GM18909 (cell line): ENCODE results near the gene UBAP1.
"Not testable (repeated sequence)": the region's sequence is repeated elsewhere in the genome, so short reads cannot be mapped to it uniquely, and the experiment has no call there.

ENCODE experiments used
- ATAC-seq: cut with Tn5 transposase; IDR thresholded peaks from one replicate; pipeline ENCODE4 v1.9.1; 2021; ENCODE audit warnings: mild to moderate bottlenecking; ENCODE audit not compliant: unreplicated experiment, poor library complexity

The UBAP1 gene

DNA sequence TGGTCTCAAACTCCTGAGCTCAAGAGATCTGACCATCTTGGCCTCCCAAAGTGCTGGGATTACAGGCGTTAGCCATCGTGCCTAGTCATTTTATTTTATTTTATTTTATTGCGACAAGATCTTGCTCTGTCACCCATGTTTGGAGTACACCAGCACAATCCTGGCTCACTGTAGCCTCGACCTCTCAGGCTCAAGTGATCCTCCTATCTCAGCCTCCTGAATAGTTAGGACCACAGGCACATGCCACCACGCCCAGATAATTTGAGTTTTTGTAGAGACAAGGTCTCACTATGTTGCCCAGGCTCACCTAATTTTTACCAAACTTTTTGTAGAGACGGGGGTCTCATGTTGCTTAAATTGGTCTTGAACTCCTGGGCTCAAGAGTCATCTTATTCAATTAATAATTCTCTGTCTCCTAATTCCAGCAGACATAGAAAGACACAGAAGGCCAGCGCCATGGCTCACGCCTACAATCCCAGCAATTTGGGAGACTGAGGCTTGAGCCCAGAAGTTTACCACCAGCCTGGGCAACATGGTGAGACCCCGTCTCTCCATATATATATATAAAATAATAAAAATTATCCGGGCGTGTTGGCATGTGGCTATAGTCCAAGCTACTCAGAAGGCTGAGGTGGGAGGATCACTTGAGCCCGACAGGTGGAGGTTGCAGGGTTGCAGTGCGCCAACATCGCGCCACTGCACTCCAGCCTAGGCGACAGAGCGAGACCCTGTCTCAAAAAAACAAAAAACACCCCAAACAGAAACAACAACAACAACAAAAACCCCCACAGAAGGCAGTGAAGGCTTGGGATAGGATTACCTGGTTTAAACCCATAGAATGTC is 1.0 kb upstream of the UBAP1 start:
- no peak for ATAC-seq

DNA sequence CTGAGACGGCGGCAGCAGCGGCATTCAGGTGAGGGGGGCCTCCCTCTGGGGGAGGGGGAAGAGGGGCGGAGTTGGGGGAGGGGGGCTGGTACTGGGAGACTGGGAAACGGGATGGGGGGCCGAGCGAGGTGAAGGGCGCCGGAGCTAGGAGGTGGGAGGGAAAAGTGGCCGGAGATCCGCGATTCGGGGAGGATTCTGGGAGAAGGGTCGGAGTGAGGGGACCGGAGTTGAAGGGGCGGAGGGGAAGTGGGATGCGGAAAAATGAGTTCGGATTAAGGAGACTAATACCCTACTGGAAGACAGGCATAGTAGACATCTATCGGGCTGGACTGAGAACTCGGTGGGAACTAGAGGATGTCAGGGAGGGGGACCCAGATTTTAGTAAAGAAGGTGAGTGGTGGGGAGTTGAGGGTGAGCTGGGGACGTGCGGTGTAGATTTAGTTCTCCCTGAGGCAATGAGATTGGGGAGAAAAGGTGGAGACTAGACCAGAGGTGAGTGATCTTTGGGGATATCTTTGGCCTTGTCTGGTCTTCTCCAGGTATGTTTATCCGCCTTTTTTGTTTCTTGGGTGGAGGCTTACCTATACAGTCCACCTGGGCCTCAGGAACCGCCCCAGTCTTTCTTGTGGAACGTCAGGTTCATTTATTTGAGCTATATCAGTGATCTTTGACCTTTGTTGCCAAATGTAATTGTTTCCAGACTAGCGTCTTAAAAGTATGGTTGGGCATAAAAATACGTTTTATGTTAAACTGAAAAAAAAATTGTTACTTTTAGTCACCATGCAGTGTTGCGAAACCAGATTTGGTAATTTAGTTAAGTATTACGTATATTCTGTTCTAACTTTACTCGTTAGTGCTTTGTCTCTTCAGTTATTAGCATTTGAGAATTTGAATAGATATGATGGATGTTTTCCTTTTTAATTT is 632 bp downstream of the UBAP1 start:
- ATAC-seq = no peak

- peak; percentile 84 for ATAC-seq
Measured at GRCh38 chr9:34185778-34186551, 7.1 kb downstream of the UBAP1 start.

DNA sequence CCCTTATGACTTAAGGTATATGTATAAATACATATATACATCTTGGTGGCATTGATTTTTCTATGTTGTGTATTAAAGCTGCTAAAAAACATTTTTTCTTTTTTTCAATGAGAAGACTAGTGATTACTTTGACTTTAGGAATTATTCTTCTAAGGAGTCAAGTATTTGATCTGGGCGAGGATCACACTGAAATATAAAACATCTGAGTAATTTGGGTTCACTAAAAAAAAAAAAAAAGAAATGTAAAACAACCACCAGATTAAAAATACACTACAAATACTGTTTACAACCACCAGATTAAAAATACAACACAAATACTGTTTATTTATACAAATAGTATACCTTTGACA is 9.0 kb downstream of the UBAP1 start:
- ATAC-seq = no peak

DNA sequence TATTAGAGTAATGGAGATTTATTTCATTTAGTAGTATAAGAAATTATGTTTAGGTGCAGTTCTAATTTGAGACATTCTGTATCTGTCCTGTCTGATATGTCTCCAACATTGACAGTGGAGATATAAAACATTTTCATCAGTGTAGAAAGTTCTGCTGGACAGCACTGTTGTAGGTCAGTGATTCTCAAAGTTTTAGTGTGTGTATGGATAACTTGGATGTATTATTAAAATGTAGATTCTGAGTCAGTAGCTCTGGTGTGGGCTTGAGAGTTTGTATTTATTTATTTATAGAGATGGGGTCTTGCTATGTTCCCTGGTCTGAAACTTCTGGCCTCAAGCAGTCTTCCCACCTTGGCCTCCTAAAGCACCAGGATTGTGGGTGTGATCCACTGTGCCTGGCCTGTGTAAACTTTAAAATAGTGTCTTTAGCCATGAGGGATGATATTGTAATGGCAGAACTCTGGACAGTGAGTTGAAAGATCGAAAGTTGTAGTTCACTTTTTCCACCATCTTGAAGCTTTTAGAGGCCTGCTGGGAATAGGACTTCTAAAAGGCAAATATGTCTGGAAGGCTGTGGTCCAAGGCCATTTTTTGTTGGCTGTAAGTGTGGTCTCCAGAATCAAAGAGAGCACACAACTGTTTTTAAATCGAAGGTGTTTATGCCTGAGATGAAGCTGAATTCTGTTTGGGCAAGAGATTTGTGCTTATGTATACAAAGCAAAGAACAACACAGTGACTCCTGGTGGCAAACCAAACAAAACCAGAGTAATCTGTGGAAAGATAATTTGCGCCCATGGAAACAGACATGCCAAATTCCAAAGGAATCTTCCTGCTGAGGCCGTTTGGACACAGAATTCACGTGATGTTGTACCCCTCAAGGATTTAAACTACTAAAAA is 12.4 kb downstream of the UBAP1 start:
- no peak for ATAC-seq

GRCh38 chr9:34195143-34195542 is 16.3 kb downstream of the UBAP1 start:
- no peak for ATAC-seq

DNA sequence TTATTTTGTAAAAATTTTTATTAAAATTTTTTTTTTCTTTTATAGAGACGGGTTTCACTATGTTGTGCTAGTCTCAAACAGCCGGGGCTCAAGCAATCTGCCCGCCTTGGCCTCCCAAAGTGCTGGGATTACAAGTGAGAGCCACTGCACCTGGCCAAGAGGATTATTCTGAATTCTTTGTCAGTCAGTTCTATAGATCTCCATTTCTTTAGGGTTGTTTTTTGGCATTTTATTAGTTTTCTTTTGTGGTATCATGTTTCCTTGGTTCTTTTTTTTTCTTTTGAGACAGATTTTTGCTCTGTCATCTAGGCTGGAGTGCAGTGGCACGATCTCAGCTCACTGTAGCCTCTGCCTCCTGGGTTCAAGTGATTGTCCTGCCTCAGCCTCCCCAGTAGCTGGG is 18.4 kb downstream of the UBAP1 start:
- not testable (repeated sequence) for ATAC-seq

DNA sequence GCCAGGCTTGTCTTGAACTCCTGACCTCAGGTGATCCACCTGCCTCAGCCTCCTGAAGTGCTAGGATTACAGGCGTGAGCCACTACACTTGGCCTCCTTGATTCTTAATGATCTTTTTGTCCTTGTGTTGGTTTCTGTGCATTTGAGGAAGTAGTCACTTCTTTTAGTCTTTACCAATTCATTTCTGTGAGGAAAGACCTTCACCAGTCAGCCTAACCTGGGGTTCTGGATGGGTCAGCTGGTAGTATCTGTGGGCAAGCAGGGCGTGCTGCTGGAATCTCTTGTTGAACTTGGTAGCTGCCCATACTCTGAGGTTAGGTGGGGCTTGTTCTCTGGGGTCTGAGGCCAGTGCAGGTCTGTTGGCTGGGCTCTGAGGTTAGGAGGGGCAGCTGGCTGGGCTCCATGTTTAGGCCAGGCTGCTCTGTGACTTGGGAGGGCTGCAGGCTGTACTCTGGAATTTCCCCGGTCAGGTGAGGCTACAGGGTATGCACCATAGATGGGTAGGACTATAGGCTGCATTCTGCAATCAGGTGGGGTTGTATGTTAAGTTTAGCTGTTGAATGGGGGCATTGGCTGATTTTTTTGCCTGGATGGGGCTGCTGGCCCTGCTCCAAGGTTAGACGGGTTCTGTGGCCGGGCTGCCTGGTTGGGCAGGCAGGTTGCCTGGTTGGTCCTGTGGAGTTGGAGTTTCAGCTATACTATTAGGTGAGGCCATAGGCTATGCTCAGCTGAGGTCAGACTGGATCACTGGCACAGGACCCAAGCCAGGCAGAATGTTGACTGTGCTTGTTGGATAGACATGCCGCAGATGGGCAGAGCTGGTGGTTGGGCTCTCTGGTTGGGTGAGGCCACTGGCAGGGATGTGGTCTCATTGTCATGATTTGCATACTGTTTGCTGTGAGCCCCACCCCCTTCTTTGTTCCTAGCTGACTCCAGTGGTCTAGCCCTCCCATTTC is 19.2 kb downstream of the UBAP1 start:
- no peak for ATAC-seq

GRCh38 chr9:34200092-34200491 is 21.2 kb downstream of the UBAP1 start:
- no peak for ATAC-seq

DNA sequence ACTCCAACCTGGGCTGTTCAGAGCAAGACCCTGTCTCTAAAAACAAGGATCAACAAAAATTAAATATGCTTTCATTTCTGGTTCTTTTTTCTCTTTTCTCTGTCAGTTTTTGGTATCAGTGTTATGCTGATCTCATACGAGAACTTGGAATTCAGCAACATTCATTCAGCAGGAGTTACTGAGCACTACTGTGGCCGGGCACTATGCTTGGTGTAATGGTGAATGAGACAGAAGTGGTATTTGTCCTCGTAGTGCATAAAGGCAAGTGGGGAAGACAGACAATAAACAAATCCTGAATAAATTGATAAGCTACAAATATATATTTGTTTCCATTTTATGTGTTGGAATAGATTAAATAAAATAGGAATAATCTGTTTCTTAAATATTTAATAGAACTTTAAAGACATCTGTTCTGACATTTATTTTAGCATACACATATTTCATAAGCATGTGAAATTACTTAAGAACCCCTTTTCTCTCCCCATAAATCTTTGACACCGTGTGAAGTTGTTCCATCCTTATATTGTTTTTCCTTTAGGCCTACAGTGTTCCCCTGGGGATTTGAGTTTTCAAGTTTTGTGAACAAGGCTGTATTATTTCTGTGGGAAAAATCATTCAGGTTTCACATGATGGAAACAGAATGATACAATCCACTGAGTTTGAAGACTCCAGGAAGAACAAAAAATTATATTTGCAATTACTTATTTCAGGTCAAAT is 24.6 kb downstream of the UBAP1 start:
- no peak for ATAC-seq

GRCh38 chr9:34203992-34204635 is 25.3 kb downstream of the UBAP1 start:
- ATAC-seq = no peak

DNA sequence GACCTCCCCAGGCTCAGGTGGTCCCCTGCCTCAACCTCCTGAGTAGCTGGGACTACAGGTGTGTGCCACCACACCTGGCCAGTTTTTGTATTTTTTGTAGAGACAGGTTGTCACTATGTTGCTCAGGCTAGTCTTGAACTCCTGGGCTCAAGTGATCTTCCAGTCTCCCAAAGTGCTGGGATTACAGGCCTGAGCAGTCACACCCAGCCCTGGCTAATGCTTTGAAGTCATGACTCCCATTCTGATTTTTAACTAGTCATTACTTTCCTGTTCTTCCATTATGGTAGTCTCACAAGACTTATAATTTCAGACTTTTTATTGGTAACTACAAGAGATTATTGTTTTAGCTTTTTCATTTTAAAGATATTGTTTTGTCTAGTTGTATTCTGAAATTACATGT is 26.3 kb downstream of the UBAP1 start:
- ATAC-seq = no peak

GRCh38 chr9:34206561-34206960 is 27.7 kb downstream of the UBAP1 start:
- no peak for ATAC-seq

GRCh38 chr9:34211395-34211794 is 32.6 kb downstream of the UBAP1 start:
- ATAC-seq = no peak

DNA sequence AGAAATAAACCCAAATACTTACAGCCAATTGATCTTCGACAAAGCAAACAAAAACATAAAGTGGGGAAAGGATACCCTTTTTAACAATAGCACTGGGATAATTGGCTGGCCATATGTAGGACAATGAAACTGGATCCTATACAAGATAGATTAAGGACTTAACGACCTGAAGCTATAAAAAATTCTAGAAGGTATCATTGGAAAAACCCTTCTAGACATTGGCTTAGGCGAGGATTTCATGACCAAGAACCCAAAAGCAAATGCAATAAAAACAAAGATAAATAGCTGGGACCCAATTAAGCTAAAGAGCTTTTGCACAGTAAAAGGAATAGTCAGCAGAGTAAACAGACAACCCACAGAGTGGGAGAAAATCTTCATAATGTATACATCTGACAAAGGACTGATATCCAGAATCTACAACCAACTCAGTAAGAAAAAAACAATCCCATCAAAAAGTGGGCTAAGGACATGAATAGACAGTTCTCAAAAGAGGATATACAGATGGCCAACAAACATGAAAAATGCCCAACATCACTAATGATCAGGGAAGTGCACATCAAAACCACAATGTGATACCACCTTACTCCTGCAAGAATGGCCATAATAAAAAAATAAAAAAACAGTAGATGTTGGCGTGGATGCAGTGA is 35.6 kb downstream of the UBAP1 start:
- ATAC-seq = not testable (repeated sequence)

- no peak for ATAC-seq
Measured at GRCh38 chr9:34216325-34216724, 37.5 kb downstream of the UBAP1 start.

GRCh38 chr9:34217015-34217414 is 38.2 kb downstream of the UBAP1 start:
- not testable (repeated sequence) for ATAC-seq
